SW 1271 (cell line): ENCODE data around the gene IDH3A.

Experiments used
- DNase-seq, 2 experiments: peaks; one replicate each; lab custom pipeline; 2025; lab: John Stamatoyannopoulos, UW

The IDH3A gene

DNA sequence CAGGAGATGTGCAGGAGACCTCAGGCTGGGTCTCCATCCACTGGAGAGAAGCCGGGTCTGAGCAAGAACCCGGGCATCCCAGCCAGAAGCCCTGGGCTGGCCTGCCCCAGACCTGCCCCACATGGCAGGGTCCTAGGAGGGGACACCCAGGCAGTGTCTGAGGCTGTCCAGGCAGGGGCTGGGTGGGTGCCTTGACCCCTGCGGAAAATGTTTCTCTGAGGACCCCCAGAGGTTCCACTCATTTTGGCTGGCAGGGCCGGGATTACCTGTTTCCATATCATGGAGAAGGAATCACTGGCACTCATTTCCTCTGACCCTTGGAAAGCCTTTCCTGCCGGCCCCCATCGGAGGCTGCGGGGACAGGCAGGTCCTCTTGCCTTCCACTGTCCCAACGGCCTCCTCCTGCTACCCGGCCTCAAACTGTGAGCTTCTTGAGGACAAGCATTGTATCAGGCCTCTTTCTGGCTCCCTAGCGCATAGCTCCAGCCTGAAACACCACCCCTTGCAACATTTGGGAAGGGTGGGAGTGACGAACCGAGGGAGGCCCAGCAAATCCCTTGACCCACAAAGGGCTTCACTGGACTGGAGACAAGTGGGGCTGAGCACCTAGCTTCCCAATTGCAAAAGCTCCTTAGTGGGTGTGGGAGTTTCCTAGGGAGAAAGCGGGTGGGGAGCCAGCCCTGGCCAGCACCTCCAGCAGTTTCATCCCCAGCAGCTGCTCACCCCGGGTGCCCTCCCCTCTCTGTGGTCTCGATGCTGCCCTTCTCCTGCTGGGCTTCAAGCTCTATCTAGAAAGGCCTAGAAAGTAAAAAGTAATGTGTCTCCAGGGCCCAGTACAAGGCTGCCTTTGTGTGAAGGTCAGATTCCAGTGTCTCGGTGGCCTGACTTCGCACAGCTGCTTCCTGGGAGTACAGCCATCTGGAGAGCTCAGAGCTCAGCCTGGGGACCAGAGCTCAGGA is 55.5 kb downstream of the IDH3A start:
- DNase-seq: no peak

GRCh38 chr15:78205337-78205736 is 56.2 kb downstream of the IDH3A start:
- DNase-seq: no peak

DNA sequence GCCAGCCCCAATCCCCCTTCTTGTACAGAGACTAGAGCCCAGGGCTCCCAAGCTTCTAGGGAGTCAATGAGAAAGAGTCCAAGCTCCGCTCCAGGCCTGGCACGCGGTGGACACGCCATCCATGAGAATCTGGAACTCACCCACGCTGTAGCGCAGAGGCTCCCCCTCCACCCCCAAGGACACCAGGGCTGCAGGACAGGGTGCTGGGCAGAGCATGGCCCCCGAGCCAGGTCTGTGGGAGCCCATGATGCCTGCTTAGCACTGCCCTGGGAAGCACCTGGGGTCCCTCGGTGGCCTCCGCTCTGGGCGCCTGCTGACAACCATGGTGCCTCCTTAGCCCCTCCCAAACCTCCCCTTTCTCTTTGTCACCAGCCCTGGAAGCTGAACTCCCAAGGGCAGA is 56.7 kb downstream of the IDH3A start:
- DNase-seq: no peak

DNA sequence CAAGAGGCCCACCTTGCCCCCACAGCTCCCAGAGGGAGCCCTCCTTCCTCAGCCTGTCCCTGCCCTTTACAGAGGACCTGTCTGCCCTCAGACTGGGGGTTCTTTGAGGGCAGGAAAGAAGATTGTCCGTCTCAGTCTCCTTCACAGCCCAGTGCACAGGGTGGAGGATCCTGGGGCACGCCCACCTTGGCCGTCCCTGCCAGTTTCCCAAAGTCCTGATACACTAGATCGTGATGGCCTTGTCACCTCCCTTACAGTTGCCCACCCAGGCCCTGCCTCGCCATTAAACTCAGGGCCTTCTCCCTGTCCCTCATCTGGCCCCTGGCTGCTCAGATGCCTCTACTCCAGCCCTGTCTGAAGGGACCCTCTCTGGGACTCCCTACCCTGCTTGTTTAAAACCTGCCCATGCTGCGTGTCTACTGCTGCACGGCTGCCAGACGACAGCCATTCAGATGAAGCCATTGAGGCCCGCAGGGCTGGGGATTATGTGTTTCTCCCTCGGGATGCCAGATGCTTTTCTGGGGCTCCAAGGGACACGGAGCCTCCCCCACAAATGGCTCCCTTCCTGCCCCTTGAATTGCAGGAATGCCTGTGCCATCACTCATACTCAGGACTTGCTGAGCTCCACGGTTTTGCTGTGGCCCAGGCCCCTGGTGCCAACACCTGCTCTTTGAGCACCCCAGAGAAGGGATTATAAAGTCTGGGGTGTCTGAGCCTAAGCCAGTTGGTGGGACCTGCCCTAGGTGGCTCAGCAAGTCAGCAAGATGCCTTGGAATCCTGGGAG is 57.4 kb downstream of the IDH3A start:
- DNase-seq: peak in 1 of 2 experiments; percentile 26

DNA sequence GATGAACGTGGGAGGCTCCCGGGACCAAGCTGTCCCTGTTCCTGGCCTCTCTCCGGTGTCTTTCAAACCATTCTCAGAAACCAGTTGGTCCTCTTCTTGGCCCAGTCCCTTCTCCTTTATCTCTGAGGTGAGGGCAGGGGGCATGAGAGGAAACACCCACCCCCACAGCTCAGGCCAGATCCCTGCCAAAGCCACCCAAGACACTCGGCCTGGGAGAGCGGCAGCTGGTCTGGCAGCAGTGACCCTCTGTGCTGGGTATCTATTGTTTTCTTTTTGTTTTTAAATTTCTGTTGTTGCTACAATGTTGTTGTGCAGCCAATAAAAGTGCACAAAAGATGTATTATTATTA is 57.9 kb downstream of the IDH3A start:
- no peak for DNase-seq

DNA sequence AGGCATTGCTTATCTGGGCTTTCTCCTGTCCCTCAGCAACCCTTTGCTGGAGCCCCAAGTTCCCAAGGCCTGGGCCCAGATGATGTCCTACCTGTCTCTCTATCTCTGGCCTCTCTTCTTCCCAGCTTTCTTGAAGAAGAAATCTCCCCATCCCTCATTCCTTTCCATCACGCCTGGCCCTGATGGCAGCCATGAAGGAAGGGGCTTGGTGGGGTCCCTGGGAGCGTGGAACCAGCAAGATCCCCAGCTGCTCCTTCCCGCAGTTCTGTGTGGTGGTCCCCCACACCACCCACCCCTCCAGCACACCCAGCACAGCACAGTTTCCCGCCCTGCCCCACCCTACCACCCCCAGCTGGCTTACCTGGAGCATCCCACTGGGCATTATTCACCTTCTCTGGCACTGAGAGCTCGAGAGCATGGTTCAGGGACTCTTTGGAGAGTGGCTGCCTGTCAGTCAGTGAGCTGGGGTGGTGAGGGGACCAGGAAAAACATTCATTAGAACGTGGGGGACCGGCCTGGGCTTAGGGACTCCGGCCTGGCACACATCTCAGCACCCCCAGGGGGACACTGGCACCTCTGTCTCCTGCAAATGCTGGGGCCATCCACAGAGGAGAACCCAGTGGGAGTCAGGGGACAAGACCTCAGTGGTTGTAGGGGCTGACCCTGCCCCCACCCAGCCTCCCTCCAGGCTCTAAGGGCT is 58.6 kb downstream of the IDH3A start:
- no peak for DNase-seq

DNA sequence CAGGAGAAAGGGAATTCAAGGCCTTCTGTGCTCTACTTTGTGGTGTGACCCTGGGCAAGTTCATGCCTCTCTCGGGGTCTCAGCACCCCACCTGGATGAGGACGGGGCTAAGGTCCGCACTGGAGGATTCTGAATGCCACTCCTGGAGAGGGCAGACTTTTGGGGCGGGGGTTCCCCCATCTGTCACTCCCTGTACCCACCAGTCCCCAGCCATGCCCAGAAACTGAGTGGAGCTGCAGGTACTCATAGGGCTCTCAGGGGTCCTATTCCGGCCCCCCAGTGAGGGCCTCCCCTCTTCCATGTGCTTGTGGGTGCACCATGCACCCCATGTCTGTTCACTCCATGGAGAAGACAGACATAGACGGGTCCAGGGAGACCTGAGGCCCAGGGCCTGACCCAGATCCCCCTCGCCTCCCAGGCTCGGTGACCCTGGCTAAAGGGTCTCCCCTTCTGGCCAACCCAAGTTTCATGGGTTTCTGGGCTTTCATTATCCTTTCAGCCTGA is 59.2 kb downstream of the IDH3A start:
- no peak for DNase-seq

DNA sequence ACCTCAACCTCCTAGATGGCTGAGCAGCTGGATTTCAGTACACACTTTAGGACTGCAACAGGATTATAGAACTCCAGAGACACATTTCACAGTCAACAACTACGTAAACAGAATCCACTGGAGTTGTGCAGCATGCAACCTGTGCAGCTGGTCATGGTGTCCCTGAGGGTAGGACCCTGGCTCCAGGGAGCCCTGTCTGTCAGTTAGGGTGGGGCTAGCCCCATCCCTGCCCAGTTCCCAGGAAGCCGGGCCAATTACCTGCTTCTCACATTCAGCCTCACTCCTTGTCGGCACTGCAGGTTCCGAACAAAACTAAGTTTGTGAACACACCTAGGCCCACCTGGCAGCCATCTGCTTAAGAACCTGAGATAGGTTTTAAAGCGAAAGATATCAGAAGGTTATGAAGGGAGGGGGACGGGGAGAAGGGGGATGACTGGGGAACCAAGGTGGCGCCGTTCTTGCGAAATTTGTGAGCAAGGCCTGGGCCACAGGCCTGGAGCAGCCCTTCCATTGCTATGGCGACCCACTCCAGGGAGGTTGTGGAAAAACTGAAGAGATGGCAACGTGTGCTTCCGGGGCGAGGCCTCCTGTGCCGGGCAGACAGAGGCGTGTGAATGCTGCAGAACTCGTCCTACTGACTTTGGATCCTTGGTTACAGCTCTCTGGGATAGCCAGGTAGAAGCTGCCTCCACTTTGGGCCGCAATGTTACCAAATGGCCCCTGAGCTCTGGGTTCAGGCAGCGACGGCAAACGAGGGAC is 59.9 kb downstream of the IDH3A start:
- no peak for DNase-seq

- no peak for DNase-seq
These were observed 60.6 kb downstream of the IDH3A start for GRCh38 chr15:78209646-78210348.

- no peak for DNase-seq
These were observed 61.2 kb downstream of the IDH3A start for GRCh38 chr15:78210349-78210717.

DNA sequence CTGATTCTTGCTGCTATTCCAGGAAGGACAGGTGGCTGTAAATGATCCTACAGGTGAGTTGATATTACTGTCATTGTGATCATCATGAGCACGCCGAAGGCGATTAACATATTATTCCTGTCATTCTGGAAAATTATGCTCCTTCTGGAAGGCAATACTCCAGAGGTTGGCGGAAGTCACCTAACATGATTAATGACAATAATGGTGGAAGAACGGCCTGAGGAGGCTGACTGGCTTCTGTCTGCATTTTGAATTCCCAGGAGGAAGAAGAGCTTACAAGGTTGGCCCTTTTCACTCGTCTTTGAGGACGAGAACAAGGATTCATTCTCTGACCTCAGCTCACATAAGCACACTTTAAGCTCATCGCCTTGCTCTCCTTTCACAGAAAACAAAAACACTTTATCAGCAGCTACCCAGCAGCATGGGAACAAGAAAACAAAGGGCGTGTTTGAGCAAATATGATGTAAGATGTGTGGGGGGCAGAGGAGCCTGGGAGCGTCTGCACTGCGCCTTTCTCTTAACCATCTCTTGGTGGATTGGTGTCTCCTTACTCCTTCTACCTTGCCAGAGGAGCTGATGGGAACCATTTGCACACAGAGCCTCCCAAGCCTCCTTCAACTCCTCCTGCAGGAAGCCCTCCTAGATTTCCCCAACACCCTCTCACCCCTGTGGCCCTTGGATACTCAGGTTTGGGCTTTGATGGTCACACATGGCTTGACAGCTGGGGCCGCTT is 62.2 kb downstream of the IDH3A start:
- DNase-seq: no peak

DNA sequence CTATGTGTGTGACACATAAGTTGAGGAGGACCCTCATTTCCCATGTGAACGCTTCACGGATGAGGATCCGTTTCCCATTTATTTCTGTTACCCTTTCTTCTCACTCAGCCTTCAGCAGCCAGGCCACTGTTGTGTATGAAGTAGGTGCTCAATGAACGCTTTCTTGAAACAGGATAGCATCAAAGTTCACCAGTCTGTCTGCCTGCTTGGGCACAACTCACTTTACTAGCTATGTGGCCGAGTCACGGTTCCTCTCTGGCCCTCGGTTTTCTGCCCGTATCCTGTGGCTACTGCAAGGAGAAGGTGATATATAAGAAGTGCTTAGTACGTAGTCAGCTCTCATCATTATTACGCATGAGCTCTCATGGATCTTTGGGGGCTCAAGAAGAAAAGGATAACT is 62.8 kb downstream of the IDH3A start:
- DNase-seq: no peak

DNA sequence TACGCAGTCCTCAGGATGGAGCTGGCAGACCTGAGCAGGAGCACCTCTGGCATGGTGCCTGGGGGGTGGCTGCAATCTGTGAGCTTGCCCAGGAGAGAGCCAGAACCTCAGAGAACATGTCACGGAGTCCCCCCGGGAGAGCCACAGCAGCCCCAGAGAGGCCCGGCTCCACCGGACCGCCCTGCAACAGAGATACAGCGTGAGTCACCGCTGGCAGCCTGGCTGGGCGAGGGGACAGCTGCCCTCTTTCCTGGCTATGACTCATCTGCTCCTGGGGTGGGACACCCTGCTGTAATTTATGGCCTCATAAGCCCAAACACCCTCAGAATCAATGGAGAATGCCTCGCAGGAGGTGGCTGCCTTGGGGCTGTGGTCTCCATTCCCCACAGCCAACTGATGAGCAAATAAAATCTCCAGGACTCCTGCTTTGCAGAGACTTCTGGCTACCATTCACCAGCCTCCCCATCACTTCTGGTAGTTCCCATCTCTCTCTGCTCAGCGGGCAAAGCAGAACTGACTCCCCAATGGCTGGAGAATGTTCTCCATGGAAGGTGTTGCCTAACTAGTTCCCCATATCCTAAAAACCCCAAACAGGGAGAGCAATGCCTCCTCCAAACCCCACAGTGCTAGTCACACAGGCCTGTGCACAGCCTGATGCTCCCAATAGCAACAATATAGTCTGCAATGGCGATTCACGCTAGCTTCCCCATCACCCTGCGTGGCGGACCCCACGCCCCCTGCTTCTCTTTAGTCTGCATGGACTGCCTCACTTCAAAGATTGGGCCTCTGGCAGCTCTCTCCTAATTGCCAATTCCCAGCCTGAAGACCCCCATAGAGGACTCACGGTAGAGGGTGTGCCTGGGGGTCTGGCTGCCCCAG is 63.6 kb downstream of the IDH3A start:
- peak in 1 of 2 experiments; percentile 72 for DNase-seq

DNA sequence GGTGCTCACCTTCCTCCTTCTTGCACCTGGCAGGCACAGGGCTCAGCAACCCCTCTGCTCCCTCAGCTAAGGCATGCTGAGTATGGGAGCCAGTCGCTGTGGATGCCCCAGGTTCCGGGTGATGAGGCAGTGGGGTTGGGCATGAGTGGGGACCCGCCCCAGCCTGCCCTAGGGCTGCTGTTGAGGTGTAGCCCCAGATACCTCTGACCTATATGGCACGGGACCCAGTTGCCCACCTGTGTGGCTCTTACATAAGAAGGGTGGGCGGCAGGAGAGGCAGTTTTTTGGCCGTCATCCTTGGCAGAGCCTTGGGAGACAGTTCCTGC is 64.2 kb downstream of the IDH3A start:
- no peak for DNase-seq

GRCh38 chr15:78213956-78214355 is 64.8 kb downstream of the IDH3A start:
- DNase-seq: no peak

DNA sequence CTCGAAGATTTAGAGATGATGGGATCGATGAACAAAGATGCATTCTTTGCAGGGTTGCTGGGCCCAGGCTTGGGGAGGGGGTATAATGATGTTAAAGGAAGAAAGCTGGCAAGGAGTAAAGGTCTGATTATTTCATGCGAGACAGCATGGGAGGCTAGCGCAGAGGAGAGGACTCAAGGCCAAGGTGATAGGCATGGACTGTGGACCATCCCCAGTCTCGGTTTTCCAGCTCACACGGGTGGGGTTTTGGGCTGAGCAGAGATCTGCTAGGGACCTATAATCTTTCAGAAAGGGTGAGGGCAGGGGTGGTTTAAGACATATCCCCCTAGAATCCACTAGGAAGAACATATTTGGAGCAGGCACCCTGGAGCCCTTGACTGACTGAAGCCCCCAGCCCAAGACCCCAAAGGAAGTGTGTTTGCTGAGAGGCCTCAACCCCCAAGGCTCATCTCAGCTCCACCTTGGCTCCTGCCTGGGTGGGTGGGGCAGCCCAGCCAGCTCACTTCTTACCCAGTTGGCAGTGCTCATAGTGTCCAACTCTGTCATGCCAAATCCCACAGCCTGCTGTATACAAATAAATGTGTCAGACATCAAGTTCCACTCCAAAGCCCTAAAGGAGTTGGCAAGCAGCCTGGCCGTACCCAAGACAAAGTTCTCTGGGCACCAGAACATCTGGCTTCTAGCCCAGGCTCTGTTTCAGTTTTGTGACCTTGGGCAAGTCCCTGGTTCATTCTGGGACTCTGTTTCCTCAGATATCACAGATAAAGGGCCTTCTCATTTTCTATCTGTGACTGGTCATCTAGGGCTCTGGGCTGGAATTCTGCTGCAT is 67.3 kb downstream of the IDH3A start:
- no peak for DNase-seq

GRCh38 chr15:78220713-78221112 is 71.6 kb downstream of the IDH3A start:
- no peak for DNase-seq
